ENCODE measurements around the gene DST. TPM values are rescaled to one million over a fixed set of nuclear protein-coding genes. Genes with fewer than 3 reads are reported as not detected.
A peak's percentile ranks its signal among the peaks of the same experiment; 100 is the strongest.

The DST gene
- total RNA-seq, 2 donors from 2014 or later = 443 to 489 TPM

GRCh38 chr6:56475736-56476457, 166.8 kb downstream of the DST start:
- ATAC-seq (ENCODE audit: insufficient number of reproducible peaks, low FRiP score, low read depth) (no peak), DNase-seq (ENCODE audit: low spot score) (no peak)
- H3K27me3 ChIP-seq (replicated peaks; ENCODE audit: insufficient read depth) = no peaks in the 10 kb centered on the region
- no peak for TF ChIP-seq CTCF (IDR thresholded peaks at IDR 0.05)
- H3K4me1 ChIP-seq (ENCODE audit: control insufficient read depth in 1 of 2, low read depth in 2 of 2) = peaks cover 0 to 19% of the 10 kb centered on the region in 2 donors
- no peaks in the 10 kb centered on the region for H3K9me3 ChIP-seq
- peak overlapping the region in 1 of 2 donors; percentile 1 for H3K27ac ChIP-seq
- H3K36me3 ChIP-seq = peaks cover 33% of the 10 kb centered on the region
- H3K4me3 ChIP-seq = no peak overlapping the region

DNA sequence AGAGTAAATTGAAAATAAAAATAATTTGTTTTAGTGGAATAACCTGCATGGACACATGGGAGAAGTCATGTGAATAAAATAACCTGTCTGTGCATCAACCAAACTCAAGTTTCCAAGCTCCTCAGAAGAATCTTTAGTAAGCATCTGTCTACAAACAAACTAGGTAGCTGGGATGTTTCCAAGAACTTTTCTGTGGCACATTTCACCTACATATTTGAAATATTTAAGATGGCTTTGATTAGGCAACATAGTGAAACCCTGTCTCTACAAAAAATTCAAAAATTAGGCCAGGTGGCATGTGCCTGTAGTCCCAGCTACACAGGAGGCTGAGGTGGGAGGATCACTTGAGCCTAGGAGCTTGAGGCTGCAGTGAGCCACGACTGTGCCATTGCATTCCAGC, 168.2 kb downstream of the DST start:
- ATAC-seq (ENCODE audit: insufficient number of reproducible peaks, low FRiP score, low read depth) = no peak
- Histone ChIP-seq H3K9me3 (no peaks in the 10 kb centered on the region), H3K36me3 (peaks cover 38% of the 10 kb centered on the region), H3K27ac (no peak overlapping the region), H3K4me3 (no peak overlapping the region), H3K4me1 (ENCODE audit: control insufficient read depth in 1 of 2, low read depth in 2 of 2) (peaks cover 0 to 19% of the 10 kb centered on the region in 2 donors), H3K27me3 (replicated peaks; ENCODE audit: insufficient read depth) (no peaks in the 10 kb centered on the region)
- no peak for TF ChIP-seq CTCF (IDR thresholded peaks at IDR 0.05)
- DNase-seq (ENCODE audit: low spot score) = no peak

- Histone ChIP-seq H3K4me1 (ENCODE audit: control insufficient read depth in 1 of 2, low read depth in 2 of 2) (peaks cover 6 to 13% of the 10 kb centered on the region in 2 donors), H3K36me3 (peaks cover 57% of the 10 kb centered on the region)
- no peak for TF ChIP-seq CTCF (IDR thresholded peaks at IDR 0.05)
These were observed 179.2 kb downstream of the DST start for GRCh38 chr6:56463443-56463842.

DNA sequence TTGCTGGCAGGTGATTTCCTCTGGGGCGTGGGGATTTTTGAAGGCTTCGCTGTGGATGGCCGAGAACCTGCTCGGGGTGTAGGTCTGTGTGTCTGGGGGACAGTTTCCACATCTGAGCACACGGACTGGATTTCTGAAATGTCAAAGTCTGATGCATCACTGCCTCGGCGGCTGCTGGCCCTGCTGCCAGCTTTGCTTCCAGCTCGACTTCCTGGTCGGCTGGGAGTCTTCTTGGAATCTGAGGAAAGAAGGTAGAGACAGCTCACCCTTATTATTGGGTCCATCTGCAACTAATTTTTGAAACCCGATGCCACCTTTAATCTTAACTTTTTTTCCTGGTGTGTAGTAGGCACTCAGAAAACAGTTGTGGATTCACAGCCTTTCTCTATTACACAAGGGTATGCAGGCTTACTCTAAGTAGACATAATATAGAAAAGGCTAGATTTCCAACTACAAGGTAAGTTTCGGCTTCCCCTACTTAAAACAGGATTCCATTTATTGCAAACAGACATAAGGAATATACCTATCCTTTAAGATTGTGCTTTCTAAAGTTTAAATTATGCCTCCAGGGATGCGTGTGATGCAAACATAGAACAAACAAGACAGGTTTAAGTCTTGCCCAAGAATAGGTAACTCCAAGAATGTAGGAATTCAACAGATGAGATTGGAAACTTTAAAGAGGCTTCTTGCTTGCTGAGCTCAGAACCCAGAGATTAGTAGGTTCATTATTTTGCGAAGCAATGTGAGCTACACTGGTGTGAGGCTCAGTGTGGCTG, 183.5 kb downstream of the DST start:
- Histone ChIP-seq H3K27ac (peak overlapping the region in 1 of 2 donors; percentile 10), H3K36me3 (peaks cover 43% of the 10 kb centered on the region), H3K27me3 (replicated peaks; ENCODE audit: insufficient read depth) (no peaks in the 10 kb centered on the region), H3K4me1 (ENCODE audit: control insufficient read depth in 1 of 2, low read depth in 2 of 2) (peaks cover 6 to 30% of the 10 kb centered on the region in 2 donors), H3K4me3 (no peak overlapping the region), H3K9me3 (no peaks in the 10 kb centered on the region)
- no peak for ATAC-seq (ENCODE audit: insufficient number of reproducible peaks, low FRiP score, low read depth)
- no peak for DNase-seq (ENCODE audit: low spot score)
- TF ChIP-seq CTCF (IDR thresholded peaks at IDR 0.05) = no peak

More at GRCh38 chr6:56463443-56463842, 179.2 kb downstream of the DST start:
- H3K4me3 ChIP-seq = no peak overlapping the region
- ATAC-seq (ENCODE audit: insufficient number of reproducible peaks, low FRiP score, low read depth) = no peak
- DNase-seq (ENCODE audit: low spot score) = no peak
- no peaks in the 10 kb centered on the region for H3K9me3 ChIP-seq
- no peaks in the 10 kb centered on the region for H3K27me3 ChIP-seq (replicated peaks; ENCODE audit: insufficient read depth)
- no peak overlapping the region for H3K27ac ChIP-seq

GRCh38 chr6:56458324-56458884, 184.3 kb downstream of the DST start:
- H3K27ac ChIP-seq = no peak overlapping the region

More at GRCh38 chr6:56458324-56458884, 184.3 kb downstream of the DST start:
- no peak overlapping the region for H3K4me3 ChIP-seq
- peaks cover 36% of the 10 kb centered on the region for H3K36me3 ChIP-seq
- no peak for TF ChIP-seq CTCF (IDR thresholded peaks at IDR 0.05)
- no peak for ATAC-seq (ENCODE audit: insufficient number of reproducible peaks, low FRiP score, low read depth)
- H3K27me3 ChIP-seq (replicated peaks; ENCODE audit: insufficient read depth) = no peaks in the 10 kb centered on the region
- H3K4me1 ChIP-seq (ENCODE audit: control insufficient read depth in 1 of 2, low read depth in 2 of 2) = peaks cover 6 to 30% of the 10 kb centered on the region in 2 donors
- no peak for DNase-seq (ENCODE audit: low spot score)
- no peaks in the 10 kb centered on the region for H3K9me3 ChIP-seq

All from thoracic aorta (tissue), 2 donors.